HG02870 (cell line): ENCODE measurements around the gene MED26.

Experiments used
- ATAC-seq: cut with Tn5 transposase; IDR thresholded peaks from one replicate; pipeline ENCODE4 v1.9.1; 2021; ENCODE audit warnings: mild to moderate bottlenecking, moderate library complexity; ENCODE audit not compliant: unreplicated experiment

Gene MED26

DNA sequence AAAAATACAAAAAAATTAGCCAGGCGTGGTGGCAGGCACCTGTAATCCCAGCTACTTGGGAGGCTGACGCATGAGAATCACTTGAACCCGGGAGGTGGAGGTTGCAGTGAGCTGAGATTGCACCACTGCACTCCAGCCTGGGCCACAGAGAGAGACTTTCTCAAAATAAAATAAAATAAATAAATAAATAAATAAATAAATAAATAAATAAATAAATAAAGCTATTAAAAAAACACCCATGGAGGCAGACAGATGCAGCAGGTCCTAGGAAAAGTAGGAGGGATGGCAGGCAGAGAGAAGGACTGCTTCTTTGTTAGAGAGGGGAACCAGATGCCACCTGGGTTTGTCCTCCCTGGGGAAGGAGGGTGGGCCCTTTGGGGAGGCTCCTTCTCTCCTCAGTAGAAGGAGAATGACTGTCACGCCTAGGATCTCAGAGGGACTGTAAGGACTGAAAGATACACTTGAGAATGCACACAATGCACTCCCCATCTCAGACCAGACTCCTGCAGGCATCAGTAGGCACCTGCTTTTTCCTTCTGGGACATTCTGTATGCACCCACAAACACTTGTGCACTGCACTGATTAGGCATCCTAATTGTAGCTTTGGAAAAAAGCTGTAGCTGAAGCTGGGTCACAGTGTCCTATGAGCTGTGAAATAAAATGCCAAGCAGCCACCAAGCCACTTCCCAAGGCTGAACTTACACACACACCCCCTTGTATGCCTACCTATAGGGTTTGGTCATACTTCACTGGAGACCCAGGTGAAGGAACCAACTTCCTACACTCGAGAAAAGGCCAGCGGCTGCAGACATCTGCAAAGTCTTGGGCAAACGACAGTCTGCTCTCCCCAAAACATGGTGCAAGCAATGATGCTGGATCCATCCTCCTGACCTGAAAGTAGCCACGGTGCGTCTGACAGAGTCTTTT lies 36.9 kb downstream of the MED26 start:
- ATAC-seq: no peak

DNA sequence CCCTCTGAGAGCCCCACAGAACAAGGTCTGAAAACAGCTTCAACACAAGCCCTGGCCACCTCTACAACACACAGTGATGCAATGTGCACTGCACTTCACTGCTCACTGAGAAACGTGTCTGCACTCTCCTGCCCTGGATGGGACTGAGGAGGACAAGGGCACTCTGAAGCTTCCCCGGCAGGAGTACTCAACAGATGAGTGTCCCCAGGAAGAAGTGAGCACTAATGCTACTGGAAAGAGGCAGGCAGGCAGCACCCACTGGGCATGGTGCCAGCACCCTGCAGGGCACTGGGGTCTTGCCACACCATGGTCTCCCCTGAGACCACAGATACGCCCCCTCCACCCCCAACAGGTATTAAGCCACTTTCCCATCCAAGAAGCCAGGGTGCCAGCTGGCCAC lies 38.1 kb downstream of the MED26 start:
- ATAC-seq: no peak

DNA sequence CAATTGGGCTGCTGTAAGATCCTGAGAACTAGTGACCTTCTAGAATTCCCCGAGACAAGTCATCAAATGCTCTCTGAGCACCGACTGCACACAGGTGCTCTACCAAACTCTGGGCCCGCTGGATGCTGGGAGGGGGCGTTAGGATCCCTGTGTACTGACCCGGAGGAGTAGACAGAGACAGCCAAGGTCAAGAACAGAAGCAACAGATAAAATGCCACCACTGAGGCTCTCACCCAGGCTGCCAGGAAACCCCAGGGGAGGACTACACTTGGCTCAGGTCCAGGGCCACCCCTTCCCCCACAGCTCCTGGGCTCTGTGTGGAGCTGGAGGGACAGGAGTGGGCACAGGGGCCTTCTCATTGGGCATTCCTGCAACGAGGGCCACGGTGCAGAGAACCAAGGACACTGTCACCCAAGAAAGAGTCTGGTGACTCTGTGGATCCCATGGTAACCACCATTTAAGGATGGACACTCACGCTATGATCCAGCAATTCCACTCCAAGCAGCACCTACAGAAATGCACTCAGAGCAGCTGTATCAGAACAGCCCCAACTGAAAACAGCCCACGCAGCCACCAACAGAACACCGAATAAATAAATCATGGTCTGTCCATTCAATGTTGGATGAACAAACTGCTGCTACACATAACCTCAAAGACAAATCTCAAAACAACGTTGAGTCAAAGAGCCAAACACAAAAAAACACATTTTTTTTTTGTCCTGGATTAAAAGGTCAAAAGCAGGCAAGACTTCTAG lies 39.0 kb downstream of the MED26 start:
- ATAC-seq: peak; percentile 17

DNA sequence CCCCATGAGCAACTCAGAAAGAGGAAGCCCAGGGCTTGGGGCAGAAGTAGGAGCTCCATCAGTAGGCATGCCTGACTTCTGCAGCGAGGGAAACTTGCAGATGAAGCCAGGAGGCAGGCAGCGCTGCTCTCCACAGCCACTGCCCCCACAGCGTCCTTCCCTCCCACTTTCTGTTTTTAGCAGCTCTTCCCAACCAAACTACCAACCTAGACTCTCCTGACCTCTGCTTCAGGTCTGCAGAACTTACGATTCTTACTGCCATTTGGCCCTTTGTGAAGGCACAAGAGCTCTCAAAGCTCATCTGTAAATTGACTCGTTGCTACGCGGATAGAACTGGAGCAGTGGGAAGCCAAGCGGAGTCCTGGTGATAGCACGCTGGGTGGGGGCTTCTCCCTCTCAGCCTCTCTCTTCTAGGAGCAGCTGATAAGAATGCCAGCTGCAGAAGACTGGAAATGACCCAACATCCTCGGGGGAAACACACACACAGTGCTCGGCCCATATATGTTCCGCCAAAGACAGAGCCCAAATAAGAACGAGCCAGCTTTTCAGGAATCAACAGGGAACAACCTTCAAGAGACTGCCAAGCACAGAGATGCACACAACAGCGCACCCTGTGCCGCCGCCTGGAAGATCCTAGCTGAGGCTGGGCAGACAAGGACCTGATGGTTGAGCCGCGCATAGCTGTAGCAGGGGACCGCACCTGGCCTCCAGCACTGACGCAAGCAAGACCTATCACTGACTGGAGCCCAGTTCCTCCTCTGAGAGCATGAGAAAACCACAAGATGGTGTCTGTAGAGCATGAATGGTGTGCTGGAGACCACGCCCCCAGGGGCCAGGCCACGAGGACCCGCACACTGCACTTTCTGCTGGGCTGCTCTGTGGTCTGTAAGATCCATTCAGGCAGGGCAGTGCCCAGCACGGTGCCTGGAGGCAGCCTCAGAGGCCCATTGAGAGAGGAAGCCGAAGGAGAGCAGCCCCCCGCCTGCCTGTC lies 39.9 kb downstream of the MED26 start:
- ATAC-seq: peak; percentile 46

DNA sequence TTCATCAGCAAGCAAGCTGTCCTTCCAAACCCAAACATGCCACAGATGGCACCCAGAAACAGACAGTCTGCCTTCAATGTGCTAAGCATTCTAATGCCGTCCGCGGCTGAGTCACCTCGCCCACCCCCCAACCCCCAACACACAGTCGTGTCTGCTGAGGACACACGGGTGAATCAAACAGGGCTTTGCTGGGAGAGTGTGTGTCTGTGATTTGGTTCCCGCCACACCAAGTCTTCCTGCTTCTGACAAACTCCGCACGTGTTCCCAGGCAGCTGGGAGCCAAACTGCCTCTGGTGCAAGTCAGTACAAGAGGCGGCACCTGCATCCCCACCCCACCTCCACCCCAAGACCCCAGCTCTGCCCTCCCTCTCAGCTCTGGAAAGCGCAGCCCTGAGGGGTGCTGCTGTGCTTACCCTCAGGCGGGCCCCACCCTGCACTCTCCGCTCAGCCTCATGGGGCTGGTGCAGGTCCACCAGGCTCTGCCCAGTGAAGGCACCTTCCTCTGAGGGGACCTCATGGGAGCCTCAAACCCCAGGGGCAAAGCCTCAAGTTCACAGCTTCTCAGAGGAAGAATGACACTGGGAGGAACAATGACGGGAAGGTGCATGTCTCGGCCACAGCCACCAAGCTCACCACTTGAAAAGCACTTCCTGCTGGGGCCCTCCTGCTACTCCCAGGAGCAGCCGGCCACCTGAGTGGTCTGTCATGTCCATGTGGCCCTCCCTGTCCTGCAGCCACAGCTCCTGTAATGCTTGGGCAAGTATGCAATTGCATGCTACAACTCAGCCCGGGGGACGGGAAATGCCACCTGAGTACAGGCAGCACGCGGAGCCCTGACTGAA lies 40.8 kb downstream of the MED26 start:
- no peak for ATAC-seq

DNA sequence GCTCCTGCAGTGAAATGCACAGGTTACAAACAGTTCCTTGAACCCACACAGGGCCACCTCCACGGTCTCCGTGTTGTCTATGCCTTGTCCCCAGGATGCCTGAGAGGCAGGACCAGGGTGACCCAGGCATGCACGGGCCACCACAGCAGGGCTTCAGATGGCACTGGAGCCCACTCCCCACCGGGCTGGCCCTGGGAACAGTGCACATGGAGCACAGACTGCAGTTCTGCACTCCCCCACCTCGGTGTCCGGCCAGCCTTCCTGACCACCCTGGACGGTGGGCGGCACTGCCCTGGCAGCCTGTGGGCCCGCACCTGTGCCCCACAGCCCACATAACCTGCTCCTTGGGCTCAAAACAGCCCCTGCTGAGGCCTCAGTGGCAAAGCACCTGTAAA lies 41.5 kb downstream of the MED26 start:
- no peak for ATAC-seq

DNA sequence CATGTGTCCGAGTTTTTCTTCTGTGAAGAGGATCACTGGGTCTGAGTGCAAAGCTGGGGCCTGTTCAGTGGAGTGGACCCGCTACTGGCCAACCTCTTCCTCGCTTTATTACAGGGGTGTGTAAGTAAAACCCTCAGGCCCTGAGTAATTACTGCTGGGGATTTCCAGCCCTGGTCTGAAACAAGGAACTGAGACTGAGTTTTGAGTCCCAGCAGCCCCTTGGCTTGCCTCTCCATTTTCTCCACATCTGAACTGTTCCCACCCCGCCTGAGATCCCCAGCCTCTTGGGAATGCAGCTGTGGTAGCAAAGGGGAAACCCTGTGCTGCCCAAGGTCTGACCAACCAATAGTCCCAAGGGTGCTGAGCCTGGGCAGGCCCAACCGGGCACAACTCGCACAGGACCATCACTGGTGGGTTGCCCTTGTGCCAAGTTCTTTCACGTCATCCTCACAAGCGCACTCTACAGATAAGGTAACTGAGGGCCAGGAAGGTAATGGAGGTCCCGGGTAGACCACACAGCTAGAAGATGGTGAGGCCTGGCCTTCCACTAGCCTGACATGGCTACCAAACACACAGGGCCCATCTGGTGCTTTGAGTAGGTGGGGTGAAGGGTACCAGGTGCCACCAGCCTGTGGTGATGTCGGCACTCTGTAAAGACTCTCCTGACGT lies 42.1 kb downstream of the MED26 start:
- peak; percentile 40 for ATAC-seq

DNA sequence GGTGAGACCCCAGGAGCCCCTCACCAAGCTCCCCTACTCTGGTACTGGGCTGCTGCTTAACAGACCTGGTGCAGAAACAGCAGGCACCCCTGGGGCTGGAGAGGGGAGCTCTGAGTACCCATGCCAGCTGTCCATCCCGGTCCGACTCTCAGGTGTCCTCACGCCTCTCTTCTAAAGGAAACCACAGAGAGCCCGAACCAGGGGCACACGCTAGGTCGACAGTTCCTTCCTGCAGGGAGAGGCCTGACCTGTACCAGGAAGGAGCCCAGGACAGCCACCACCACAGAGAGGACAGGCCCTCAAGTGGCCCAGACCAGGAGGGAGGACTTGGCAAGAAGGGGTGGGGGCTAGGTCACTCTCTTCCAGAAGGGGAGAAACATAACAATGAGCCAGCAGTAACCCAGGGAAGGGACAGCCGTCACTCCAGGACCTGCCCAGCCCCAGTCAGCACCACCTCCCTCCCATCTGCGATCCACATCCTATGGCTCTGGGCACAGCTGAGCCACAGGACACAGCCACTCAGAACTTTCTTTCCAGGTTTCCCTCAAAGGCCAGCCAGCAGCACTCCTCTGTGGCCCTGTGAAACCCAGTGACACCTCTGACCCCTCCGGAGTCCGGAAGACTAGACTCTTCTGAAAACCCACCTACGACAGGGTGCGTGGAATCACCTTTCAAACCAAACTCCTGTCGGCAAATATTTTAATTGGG lies 42.8 kb downstream of the MED26 start:
- no peak for ATAC-seq

DNA sequence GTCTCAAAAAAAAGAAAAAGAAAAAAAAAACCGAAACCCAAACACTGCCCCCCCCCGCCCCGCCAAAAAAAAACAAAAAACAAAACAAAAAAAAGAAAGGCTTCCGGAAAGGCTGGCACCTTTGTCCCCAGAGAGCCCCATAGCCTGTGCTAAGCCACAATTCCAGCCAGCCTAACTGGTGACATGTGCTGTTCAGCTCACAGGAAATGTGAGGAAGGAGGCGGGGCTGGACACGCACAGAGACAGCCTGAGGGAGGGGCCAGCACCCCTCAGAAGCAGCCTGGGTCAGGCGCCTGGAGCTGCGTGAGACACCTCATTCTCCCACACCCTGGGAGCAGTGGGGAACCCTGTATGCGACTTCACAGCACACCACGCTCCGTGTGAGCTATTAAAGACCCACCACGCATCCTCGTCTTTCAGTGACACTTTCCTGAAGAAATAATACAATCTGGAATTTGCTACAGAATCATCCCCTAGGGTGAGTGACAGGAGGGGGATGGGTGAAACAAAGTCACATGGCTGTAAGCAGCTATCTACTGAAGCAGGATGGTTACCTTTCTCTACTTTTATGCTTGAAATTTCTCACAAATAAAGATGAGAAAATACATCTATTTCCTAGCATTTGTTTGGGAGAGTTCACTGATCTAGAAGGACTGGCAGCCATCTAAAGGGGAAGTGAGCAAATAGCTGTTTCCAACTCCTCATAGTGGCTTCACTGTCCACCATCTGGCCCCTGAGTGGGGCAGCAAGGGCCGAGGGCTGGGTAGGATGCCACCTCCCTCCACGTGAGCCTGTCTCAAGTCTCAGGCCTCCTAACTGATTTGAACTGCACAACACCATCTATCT lies 43.5 kb downstream of the MED26 start:
- ATAC-seq: peak; percentile 40

DNA sequence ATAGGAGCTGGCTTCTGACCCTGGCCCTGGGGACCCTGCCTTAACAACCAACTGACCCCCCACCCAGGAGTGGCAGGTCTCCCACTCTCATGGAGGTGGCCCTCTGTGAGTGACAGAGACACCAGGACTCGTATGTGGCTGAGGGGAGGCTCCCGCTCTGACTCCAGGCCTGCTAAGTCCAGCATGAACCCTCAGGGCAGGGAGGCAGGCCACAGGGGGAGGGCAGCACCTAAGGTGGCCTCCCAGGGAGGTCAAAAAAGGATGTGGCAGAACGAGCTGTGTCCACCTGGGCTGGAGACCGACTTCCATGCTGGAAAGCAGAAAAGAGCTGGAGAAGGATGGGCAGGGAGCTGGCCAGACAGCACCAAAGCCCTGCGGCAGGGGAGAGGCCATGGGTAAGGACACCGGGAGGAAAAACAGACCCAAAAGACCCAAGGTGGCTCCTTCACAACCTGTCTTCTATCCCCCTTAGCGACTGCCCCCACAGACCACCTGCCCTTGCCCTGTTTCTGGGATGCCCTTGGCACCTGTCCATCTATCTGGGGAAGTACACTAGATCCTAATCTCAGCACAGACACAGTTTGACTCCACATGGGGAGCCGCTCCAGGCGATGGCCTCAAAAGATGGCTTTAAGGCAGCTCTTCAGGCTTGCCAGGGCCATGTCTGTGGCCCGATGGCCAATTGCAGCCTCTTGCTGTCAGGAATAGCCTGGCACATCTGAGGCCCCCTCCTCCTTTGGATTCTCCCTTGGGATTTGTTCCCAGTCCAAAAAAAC lies 45.3 kb downstream of the MED26 start:
- ATAC-seq: no peak

DNA sequence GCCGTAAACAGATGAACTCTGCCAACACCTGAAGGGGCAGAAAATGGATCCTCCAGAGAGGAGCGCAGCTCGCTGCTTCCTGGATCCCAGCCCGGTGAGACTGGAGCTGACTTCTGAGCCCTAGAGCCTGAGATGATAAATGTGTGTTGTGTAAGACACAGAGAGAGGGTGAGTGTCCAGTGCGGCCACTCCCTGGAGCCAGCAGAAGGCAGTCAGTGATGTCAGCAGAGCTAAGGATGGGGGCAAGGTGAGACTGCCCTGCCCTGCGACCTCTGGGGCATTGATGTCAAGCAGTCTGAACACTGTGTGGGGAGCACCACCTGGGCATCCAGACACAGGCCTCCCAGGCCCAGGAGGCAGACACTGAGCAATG lies 46.0 kb downstream of the MED26 start:
- ATAC-seq: no peak

DNA sequence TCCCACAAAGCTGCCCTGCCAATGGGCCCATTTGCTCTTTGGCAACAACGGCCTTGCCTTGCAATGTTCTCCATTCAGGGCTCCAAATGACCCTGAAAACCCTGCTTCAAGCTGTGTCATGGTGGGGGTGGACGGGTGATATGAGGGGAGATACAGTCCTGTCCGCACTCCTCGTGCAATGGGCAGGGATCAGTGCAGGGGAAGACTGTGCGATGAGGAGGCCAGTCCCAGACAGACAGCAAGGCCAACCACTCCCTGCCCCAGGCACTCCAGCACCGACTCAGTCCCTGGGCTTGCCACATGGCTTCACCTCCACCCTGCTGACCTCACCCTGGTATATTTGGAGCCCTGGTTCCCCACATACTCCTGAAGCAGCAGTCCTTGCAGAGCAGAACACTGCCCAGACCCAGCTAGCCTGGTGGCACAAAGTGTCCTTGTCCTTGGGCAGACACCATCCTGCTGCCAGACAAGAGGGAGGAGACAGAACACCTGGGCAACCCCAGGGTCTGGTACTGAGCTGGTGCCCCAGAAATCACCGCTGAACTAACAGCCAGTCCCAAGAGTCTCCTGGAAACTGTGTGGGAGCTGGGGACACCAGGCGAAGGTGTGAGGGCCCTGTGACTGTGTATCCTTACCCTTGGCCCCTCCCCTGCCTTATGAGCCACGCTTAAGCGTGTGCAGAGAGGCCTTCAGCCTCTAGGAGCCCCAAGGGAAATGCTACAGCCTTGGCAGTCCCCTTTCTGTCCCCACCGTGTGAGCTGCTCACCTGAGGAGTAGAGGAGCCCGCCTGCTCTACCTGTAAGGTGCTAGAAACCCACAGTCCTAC lies 46.6 kb downstream of the MED26 start:
- ATAC-seq: no peak

DNA sequence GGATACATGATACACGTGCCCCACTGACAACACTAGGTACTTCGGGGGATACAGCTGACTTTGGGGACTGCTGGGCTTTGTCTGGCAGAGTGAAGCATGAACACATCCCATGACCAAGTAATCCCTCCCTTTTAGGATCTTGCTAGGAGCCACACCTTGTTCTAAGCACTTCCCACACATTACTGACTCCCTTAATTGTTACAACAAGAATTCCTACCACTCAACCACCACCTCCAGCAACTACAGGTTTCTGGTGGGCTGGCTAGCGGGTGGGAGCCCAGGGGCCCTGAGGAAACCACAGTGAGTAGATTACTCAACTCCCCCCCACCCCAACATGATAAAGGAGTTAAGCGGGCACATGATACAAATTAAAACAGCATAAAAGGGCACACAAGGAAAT lies 48.6 kb downstream of the MED26 start:
- ATAC-seq: no peak

DNA sequence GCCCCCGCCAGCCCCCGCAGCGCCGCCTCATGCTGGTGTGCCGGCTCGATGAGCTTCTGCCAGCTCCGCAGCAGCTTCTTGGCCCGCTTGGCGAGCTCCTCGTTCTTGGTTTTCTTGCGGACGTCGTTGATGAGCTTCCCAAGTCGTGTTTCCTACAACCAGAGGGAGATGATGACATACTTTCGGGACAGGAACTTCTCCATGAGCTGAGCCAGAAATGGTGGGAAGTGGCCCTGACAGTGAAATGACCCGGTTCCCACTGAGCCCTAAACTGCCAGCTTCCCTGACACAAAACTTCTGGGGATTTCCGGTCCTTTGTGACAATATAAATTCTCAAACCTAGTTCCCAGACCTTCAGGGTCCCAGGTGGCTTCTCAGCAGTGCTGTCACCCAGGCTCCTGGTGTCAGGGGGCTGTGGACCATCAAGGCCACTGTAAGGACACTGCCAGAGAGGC lies 50.4 kb downstream of the MED26 start:
- ATAC-seq: no peak

DNA sequence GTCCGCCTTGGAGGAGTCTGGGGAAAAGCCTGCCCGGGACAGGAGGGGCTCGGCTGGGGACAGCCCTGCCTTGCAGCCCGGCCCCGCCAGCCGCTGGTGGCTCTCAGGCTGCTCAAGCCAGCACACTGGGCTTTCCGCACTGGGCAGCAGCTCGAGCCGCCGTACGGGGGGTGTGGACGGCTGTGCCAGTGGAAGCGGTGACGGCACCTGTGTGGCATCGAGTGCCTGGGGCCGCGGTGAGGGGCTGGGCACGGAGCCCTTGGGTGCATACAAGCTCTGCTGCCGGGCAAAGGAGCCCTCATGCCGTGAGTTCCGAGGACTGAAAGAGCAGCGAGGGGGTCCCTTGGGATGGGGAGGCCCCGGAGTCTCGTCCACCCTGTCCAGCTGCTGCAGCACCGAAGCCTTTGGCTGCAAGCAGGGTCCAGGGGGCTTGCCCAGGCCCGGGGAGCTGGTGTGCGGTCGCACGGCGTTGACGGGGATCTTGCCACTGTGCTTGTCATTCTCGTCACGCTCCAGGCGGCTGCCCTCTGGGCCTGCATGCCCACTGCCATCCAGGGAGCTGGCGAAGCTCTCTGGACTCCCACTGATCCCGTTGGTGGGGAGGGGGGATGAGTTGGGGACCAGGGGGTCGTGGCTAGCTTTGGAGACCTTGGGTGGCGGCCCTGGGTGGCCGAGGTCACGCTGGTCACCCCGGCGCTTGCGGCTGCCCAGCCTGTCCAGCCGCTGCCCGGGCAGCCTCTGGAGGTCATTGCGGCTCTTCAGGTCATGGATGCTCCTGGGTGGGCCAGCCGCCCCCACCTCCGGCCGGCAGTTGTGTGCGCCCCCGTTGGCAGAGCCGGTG lies 51.1 kb downstream of the MED26 start:
- no peak for ATAC-seq
